OCI-LY3 (cell line): ENCODE data around the gene PRM1.

Source experiments
- CTCF ChIP-seq: fragments of 200-600, 300-600 bp; sonication (generic); IDR thresholded peaks from 2 replicates; pipeline ENCODE4 v1.5.1; 2014; ENCODE audit warnings: antibody characterized with exemption, low read length, low read depth
- EZH2phosphoT487 ChIP-seq: fragments of 200-600 bp; shearing (Covaris generic); IDR thresholded peaks from 2 replicates; pipeline ENCODE4 v1.6.1; 2018; ENCODE audit warnings: antibody characterized with exemption, mixed run types, low read depth

- no peak for TF ChIP-seq CTCF
- TF ChIP-seq EZH2phosphoT487: no peak
Measured at GRCh38 chr16:11309895-11310633, 28.9 kb upstream of the PRM1 start.
